Upper lobe of left lung (tissue), 4 donors: ENCODE data around the gene ALKBH5.

Source experiments
- CTCF ChIP-seq, 6 experiments: fragments of 450-650 bp in 4 of 6; fragments of 200-600 bp in 2 of 6; sonication (generic) in 2 of 6; IDR thresholded peaks; one replicate each; pipeline ENCODE4 v1.5.1; 2016 to 2019; ENCODE audit warnings: antibody characterized with exemption in 6 of 6
- EP300 ChIP-seq, 4 donors: sonication (generic); formaldehyde crosslinking; IDR thresholded peaks; one replicate each; pipeline ENCODE4 v1.5.1; 2017; ENCODE audit warnings: antibody characterized with exemption in 4 of 4, control low read depth in 2 of 4
- POLR2A ChIP-seq, 4 donors: fragments of 450-650 bp; IDR thresholded peaks; one replicate each; pipeline ENCODE4 v1.5.1; 2016 to 2017; ENCODE audit warnings: antibody characterized with exemption in 4 of 4, mild to moderate bottlenecking in 2 of 4
- POLR2AphosphoS5 ChIP-seq, 2 donors: sonication (generic); formaldehyde crosslinking; IDR thresholded peaks; one replicate each; pipeline ENCODE4 v1.5.1; 2017; ENCODE audit warnings: antibody characterized with exemption in 2 of 2

GRCh38 chr17:18151290-18151689, 32.3 kb upstream of the ALKBH5 start:
- no peak for TF ChIP-seq CTCF (IDR thresholded peaks at IDR 0.05)
- no peak for TF ChIP-seq POLR2AphosphoS5 (IDR thresholded peaks at IDR 0.05)
- no peak for TF ChIP-seq POLR2A (IDR thresholded peaks at IDR 0.05)
- no peak for TF ChIP-seq EP300 (IDR thresholded peaks at IDR 0.05)
